Mammary epithelial cell (primary cell): ENCODE results near the gene FSTL1.

Source experiments
- CTCF ChIP-seq, 2 donors: IDR thresholded peaks in 1 of 2; conservative IDR thresholded peaks in 1 of 2; 2 replicates each; pipeline ENCODE4 v1.5.1; 2011 to 2012; ENCODE audit warnings: inconsistent platforms in 2 of 2, low read length in 2 of 2, mild to moderate bottlenecking in 2 of 2, control low read depth in 1 of 2, low read depth in 1 of 2; ENCODE audit not compliant: insufficient read depth in 1 of 2; ENCODE audit errors: extremely low read depth in 1 of 2
- EZH2 ChIP-seq: IDR thresholded peaks from 2 replicates; pipeline ENCODE4 v1.6.1; 2012; ENCODE audit warnings: low read length, inconsistent platforms, borderline replicate concordance

GRCh38 chr3:120449701-120450599 lies 842 bp downstream of the FSTL1 start:
- TF ChIP-seq CTCF (conservative IDR thresholded peaks at IDR 0.05 in 1 of 2, IDR thresholded peaks at IDR 0.05 in 1 of 2; ENCODE audit: extremely low read depth in 1 of 2, insufficient read depth in 1 of 2, low read depth in 1 of 2, low read length in 2 of 2) (no peak), EZH2 (no peak)
